DOHH2 (cell line): ENCODE data around the gene FAM20C.

Experiments used
- H3F3A ChIP-seq: fragments of 200-600 bp; sonication (generic), shearing (Covaris generic); 2 replicates; pipeline ENCODE4 v1.6.0; 2016; ENCODE audit warnings: antibody characterized with exemption, mild to moderate bottlenecking; ENCODE audit not compliant: control insufficient read depth, insufficient read depth
- H3K27ac ChIP-seq: fragments of 200-600 bp; sonication (generic); 2 replicates; pipeline ENCODE4 v1.5.1; 2014; ENCODE audit warnings: low read depth, mild to moderate bottlenecking, low read length, moderate library complexity
- H3K27me3 ChIP-seq: fragments of 200-600 bp; sonication (generic); 2 replicates; pipeline ENCODE4 v1.6.1; 2014; ENCODE audit warnings: mild to moderate bottlenecking, low read length, mixed read lengths; ENCODE audit not compliant: control insufficient read depth
- H3K36me3 ChIP-seq: fragments of 200-600 bp; sonication (generic); 2 replicates; pipeline ENCODE4 v1.6.1; 2014; ENCODE audit warnings: mild to moderate bottlenecking, low read length, moderate library complexity, mixed read lengths; ENCODE audit not compliant: control insufficient read depth
- H3K4me1 ChIP-seq: fragments of 200-600 bp; sonication (generic); 2 replicates; pipeline ENCODE4 v1.6.1; 2014; ENCODE audit warnings: mild to moderate bottlenecking, low read length, mixed read lengths; ENCODE audit not compliant: control insufficient read depth
- H3K4me2 ChIP-seq: fragments of 200-600 bp; sonication (generic); 2 replicates; pipeline ENCODE4 v1.6.0; 2014; ENCODE audit warnings: mild to moderate bottlenecking, low read length, moderate library complexity
- H3K4me3 ChIP-seq: fragments of 200-600 bp; sonication (generic); 2 replicates; pipeline ENCODE4 v1.5.1; 2014; ENCODE audit warnings: mild to moderate bottlenecking, low read length, mixed read lengths
- H3K79me2 ChIP-seq: fragments of 200-600 bp; sonication (generic); 2 replicates; pipeline ENCODE4 v1.6.1; 2014; ENCODE audit warnings: mild to moderate bottlenecking, low read length, mixed read lengths; ENCODE audit not compliant: control insufficient read depth
- H3K9me2 ChIP-seq: fragments of 200-600 bp; sonication (generic); replicated peaks from 2 replicates; pipeline ENCODE4 v1.6.1; 2014; ENCODE audit warnings: mild to moderate bottlenecking, low read length, mixed read lengths; ENCODE audit not compliant: control insufficient read depth
- H3K9me3 ChIP-seq: fragments of 200-600 bp; sonication (generic); 2 replicates; pipeline ENCODE4 v1.6.1; 2014; ENCODE audit warnings: antibody characterized with exemption, low read length, mixed read lengths; ENCODE audit not compliant: control insufficient read depth, insufficient read depth
- H4K20me1 ChIP-seq: fragments of 200-600 bp; sonication (generic); 2 replicates; pipeline ENCODE4 v1.6.0; 2014; ENCODE audit warnings: low read depth, mild to moderate bottlenecking, antibody characterized with exemption, low read length, moderate library complexity; ENCODE audit not compliant: control insufficient read depth, insufficient read depth
- EZH2phosphoT487 ChIP-seq: fragments of 200-600 bp; sonication (generic); IDR thresholded peaks from 2 replicates; pipeline ENCODE4 v1.6.1; 2017; ENCODE audit warnings: borderline replicate concordance, mild to moderate bottlenecking, antibody characterized with exemption, low read length, moderate library complexity, mixed read lengths
- TF ChIP-seq, protein P1 (sequence below): fragments of 200-600 bp; sonication (generic); IDR thresholded peaks from one replicate; pipeline ENCODE4 v1.5.1; 2014; ENCODE audit warnings: antibody characterized with exemption, mild to moderate bottlenecking, low read depth, low read length; ENCODE audit not compliant: poor library complexity, severe bottlenecking

Gene FAM20C

GRCh38 chr7:167976-168791, 24.2 kb upstream of the FAM20C start:
- Histone ChIP-seq H3K4me1 (no peaks in the 10 kb centered on the region), H3K9me3 (peaks cover 9% of the 10 kb centered on the region; the same call in 1 of the 2 replicates), H4K20me1 (no peaks in the 10 kb centered on the region), H3K27me3 (no peaks in the 10 kb centered on the region), H3K36me3 (no peaks in the 10 kb centered on the region), H3K4me2 (no peak overlapping the region), H3K9me2 (no peaks in the 10 kb centered on the region), H3K4me3 (no peak overlapping the region), H3F3A (no peaks in the 10 kb centered on the region), H3K27ac (no peak overlapping the region), H3K79me2 (no peaks in the 10 kb centered on the region)
- no peak for TF ChIP-seq EZH2phosphoT487
- TF ChIP-seq, protein P1, sequence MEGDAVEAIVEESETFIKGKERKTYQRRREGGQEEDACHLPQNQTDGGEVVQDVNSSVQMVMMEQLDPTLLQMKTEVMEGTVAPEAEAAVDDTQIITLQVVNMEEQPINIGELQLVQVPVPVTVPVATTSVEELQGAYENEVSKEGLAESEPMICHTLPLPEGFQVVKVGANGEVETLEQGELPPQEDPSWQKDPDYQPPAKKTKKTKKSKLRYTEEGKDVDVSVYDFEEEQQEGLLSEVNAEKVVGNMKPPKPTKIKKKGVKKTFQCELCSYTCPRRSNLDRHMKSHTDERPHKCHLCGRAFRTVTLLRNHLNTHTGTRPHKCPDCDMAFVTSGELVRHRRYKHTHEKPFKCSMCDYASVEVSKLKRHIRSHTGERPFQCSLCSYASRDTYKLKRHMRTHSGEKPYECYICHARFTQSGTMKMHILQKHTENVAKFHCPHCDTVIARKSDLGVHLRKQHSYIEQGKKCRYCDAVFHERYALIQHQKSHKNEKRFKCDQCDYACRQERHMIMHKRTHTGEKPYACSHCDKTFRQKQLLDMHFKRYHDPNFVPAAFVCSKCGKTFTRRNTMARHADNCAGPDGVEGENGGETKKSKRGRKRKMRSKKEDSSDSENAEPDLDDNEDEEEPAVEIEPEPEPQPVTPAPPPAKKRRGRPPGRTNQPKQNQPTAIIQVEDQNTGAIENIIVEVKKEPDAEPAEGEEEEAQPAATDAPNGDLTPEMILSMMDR = no peak

DNA sequence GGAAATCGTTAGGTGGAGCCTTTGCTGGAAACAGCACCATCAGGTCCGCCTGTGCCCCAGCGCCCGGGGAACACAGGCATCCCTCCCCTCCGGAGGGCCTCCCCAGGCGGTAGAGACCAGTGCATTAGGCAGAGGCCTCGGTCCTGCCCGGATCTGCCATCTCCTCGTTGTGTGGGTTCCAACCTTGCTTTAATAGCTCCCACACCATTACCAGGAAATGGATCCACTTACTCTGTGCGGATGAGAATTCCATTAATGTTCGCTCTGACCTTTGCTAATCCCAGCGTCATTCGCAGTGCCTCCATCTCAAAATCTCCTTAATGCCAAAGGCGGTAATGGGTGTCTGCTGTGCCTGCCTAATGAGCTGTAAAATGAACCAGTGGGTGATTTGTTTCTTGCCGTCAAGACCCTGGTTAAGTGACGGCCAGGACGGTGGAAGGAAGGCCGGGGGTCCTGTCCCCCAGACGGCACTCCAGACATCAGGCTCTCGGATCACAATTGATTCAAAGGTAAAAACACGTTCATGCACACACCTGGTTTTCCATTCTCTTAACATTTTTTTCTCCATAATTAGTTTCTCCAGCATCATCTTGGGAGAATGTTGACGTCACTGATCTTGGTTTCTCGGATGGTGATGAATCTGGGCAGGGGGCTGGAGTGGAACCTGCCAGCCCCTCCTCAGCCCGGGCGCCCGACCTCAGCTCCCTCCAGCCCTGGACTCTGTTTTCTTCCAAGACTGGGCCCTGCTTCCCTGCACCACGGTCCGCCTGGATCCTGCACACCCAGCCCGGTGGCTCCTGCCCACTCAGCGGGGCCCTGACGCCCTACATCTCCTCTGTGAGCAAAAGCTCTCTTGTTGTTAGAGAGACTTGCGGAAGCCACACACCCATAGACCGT, 22.8 kb upstream of the FAM20C start:
- H4K20me1 ChIP-seq = no peaks in the 10 kb centered on the region
- H3K9me3 ChIP-seq = peaks cover 9% of the 10 kb centered on the region; the same call in 1 of the 2 replicates
- H3K79me2 ChIP-seq = no peaks in the 10 kb centered on the region
- H3K36me3 ChIP-seq = no peaks in the 10 kb centered on the region
- H3K4me3 ChIP-seq = no peak overlapping the region
- no peak overlapping the region for H3K27ac ChIP-seq
- H3K9me2 ChIP-seq = no peaks in the 10 kb centered on the region
- no peaks in the 10 kb centered on the region for H3K27me3 ChIP-seq
- no peaks in the 10 kb centered on the region for H3K4me1 ChIP-seq
- no peak overlapping the region for H3K4me2 ChIP-seq
- TF ChIP-seq, protein P1 = no peak
- no peak for TF ChIP-seq EZH2phosphoT487
- no peaks in the 10 kb centered on the region for H3F3A ChIP-seq

GRCh38 chr7:170551-171363, 21.6 kb upstream of the FAM20C start:
- Histone ChIP-seq H3K9me3 (peaks cover 9% of the 10 kb centered on the region; the same call in 1 of the 2 replicates), H3K36me3 (no peaks in the 10 kb centered on the region), H3K4me2 (no peak overlapping the region), H3F3A (no peaks in the 10 kb centered on the region), H3K27me3 (no peaks in the 10 kb centered on the region), H3K79me2 (no peaks in the 10 kb centered on the region), H3K4me1 (no peaks in the 10 kb centered on the region), H3K9me2 (no peaks in the 10 kb centered on the region), H4K20me1 (no peaks in the 10 kb centered on the region), H3K4me3 (no peak overlapping the region), H3K27ac (no peak overlapping the region)
- no peak for TF ChIP-seq EZH2phosphoT487
- TF ChIP-seq, protein P1 = no peak
